Hematopoietic multipotent progenitor cell (in vitro differentiated cells): Measurements from ENCODE around the gene ANAPC16. TPM values are rescaled to one million over a fixed set of nuclear protein-coding genes. Genes with fewer than 3 reads are reported as not detected.
A peak's percentile ranks its signal among the peaks of the same experiment; 100 is the strongest.
"Not testable (repeated sequence)": the region's sequence is repeated elsewhere in the genome, so short reads cannot be mapped to it uniquely, and the experiment has no call there.

ENCODE experiments used
- DNase-seq, 3 donors: peaks; one replicate each; pipeline ENCODE4 v3.0.0-alpha.2; 2011 to 2015; ENCODE audit warnings: low read depth in 2 of 3, low spot score in 2 of 3
- total RNA-seq: library from RNA; depleted of rRNA; stranded (reverse); fragments of >200 nt; gene quantifications from one replicate; pipeline ENCODE4 v1.2.3, GENCODE V29; 2012

Gene ANAPC16
- total RNA-seq, result 43.9 TPM

- peak; percentile 92 to 98 (median 94) for DNase-seq
These were observed at the start of gene ANAPC16, which contains the start of gene ASCC1 for GRCh38 chr10:72215611-72216549. ANAPC16 (plus strand) TSS chr10:72216012; CDS start chr10:72223915, 7,903 bp downstream. ASCC1 (minus strand) TSS chr10:72216276; CDS start chr10:72213298, 2,978 bp downstream.

- no peak for DNase-seq
These were observed 48.7 kb upstream of the ANAPC16 start for GRCh38 chr10:72167118-72167517.

DNA sequence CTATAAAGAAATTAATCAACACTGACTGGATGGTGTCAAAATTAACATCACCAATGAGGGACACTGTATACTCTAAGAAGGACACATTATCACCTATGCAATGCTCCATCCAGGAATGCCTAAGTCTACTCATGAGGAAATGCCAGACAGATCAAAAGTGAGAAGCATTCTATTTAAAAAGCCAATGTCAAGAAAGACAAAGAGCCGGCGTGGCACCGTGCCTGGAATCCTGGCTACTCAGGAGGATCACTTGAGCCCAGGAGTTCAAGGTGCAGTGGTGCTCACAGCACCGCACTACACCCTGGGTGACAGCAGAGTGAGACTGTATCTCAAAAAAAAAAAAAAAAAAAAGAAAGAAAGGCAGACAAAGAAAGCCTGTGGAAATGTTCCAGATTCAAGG lies 45.5 kb upstream of the ANAPC16 start:
- DNase-seq, result no peak

GRCh38 chr10:72170733-72171132 lies 45.1 kb upstream of the ANAPC16 start:
- DNase-seq, result no peak

DNA sequence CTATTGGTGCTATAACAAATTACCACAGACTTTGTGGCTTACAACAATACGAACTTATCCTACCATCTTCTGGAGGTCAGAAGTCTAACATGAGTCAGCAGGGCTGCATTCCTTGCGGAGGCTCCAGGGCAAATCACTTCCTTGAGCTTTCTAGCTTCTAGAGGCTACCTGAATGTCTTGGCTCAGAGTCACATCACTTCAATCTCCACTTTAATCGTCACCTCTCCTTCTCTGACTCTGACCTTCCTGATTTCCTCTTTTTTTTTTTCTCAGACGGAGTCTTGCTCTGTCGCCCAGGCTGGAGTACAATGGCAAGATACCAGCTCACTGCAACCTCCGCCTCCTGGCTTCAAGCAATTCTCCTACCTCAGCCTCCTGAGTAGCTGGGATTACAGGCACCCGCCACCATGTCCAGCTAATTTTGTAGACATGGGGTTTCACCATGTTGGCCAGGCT lies 44.6 kb upstream of the ANAPC16 start:
- DNase-seq, result peak in 1 of 3 donors; percentile 11

GRCh38 chr10:72173262-72173618 lies 42.6 kb upstream of the ANAPC16 start:
- DNase-seq, result no peak

GRCh38 chr10:72173619-72174296 lies 42.1 kb upstream of the ANAPC16 start:
- no peak for DNase-seq

- DNase-seq, result no peak
These were observed 41.5 kb upstream of the ANAPC16 start for GRCh38 chr10:72174297-72174662.

DNA sequence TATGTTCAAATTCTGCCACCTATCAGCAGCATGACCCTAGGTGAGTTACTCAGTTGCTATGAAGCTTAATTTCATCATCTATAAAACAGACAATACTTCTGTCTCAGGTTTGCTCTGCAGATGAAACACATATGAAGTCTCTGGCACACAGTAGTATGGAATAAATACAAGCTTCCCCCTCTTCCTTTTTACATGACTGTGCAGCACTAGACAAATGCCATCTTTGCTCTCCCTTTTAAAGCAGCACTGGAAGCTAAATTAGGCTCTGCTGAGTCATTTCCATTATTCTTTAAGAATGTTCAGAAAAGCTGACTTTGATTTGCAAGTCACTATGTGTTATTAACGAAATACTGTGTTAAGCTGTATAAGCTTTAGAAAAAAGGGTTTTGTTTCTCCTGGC lies 40.7 kb upstream of the ANAPC16 start:
- DNase-seq, result peak in 2 of 3 donors; percentile 16 to 59

DNA sequence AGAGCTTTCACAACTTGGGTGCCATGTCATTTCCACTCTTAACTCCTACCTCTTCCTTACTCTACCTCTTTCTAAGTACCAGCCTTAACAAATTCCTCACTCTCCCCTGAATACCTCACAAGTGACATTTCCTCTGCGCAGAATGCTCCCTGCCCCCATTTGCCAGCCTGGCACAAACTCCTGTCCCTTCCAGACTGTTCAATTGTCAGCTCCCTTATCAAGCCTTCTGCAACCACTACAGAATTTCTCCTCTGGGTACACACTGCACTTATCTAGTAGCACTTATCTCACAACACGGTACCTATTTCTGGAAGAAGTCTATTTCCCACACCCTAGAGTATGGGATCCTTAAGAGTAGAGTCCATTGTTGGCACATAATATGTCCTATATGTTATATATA lies 39.1 kb upstream of the ANAPC16 start:
- DNase-seq, result no peak

DNA sequence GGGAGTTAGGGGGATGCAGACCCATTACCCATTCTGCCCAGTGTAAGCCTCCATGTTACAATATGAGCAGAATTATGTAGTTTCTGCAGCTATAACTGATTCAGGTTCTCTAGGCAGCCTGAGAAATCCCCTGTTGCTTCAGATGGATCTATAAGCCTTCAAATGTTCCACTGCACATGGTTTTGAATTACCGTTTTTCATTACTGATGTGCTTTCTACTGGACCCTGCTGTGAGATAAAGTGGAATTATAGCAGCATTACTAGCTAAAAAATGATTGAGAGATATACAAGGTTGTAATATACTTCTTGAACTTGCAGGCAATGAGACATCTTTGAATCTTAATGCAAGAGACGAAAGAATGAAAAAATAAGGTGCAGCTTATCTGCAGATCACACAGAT lies 38.4 kb upstream of the ANAPC16 start:
- DNase-seq, result no peak

- no peak for DNase-seq
These were observed 31.7 kb upstream of the ANAPC16 start for GRCh38 chr10:72184156-72184555.

DNA sequence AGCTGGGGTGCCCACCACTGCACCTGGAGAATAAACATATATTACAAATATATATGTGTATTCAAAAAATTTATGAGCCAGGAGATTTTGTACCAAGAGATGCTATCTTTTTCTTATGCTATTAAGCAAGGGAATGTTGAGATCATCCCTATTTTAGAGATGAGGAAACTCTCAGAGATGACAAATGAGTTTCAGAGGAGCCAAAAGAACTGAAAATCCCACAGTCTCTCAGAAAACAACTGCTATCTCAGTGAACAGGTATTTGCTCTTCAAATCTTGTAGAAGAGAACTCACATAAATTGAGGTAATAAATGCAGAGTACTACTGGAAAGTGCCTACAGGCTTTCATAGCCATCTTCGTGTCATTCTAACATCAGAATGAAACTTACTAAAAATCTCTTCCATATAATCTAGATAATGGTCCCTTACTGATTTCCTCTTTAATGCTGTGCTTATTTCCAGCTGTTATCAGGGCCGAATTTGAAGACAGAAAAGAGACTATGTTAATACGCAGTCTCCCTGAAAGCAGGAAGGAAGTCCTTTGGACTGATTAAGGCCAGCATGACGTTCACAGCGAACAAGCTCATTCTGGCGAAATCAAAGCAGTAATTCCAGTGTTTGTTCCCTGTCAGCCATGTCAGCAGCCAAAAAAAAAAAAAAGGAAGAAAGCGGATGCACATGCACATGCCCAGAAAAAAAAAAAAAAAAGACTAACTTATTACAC lies 29.4 kb upstream of the ANAPC16 start:
- DNase-seq, result peak in 2 of 3 donors; percentile 14 to 24

DNA sequence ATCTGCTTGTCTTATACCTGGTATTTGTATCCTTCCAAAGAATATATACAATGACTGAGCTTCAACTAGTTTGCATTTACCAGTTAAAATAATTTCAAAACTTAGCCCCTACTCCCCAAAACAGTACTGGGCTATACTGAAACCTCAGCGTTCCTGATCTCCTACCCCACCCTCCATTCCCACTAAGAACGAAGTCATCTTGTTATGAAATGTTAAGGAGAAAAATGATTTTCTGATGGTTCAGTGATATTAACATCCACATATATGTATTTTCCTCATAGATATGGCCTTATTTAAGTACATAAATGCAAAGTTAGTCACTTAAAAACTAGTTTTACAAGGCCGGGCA lies 28.9 kb upstream of the ANAPC16 start:
- no peak for DNase-seq

DNA sequence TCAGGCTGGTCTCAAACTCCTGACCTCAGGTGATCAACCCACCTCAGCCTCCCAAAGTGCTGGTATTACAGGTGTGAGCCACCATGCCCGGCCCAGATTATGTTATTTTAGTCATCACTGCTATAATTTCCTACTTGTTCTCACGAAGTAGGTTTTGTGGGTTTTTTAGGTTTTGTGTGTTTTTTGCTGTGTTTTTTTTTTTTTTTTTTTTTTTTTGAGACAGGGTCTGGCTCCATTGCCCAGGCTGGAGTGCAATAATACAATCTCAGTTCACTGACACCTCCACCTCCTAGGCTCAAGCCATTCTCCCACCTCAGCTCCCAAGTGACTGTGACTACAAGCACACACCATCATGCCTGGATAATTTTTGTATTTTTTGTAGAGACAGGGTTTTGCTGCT lies 20.9 kb upstream of the ANAPC16 start:
- no peak for DNase-seq

DNA sequence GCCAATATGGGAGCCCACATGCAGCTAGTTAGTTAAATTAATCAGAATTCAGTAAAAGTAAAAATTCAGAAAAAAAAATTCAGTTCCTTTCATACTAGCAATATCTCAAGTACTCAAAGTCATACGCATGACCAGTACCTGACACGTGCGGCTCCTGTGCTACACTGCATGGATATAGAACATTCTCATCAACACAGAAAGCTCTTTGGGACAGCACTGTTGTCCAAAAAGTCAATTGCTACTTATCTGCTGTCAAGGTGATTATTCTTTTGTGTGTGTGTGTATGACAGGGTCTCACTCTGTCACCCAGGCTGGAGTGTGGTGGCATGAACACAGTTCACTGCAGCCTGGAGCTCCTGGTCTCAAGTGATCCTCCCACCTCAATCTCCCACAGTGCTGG lies 14.9 kb upstream of the ANAPC16 start:
- no peak for DNase-seq

GRCh38 chr10:72201293-72201692 lies 14.5 kb upstream of the ANAPC16 start:
- no peak for DNase-seq

DNA sequence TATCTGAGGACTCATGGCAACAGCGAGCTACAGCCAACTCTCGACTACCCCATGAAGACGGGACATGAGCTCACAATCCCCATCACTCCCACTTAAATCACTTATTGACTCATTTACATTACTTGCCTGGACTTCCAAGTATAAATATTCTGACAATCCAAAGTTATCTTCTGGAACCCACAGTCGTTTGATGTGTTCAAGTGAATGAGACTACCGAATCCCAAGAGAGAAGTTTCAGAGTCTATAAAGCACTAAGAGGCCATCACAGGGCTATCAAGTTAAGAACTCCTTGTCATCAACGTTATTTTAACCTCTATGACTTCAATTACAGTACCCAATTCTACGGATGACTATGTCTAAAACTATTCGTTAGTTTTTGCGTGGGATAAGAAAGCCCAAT lies 11.5 kb upstream of the ANAPC16 start:
- no peak for DNase-seq

DNA sequence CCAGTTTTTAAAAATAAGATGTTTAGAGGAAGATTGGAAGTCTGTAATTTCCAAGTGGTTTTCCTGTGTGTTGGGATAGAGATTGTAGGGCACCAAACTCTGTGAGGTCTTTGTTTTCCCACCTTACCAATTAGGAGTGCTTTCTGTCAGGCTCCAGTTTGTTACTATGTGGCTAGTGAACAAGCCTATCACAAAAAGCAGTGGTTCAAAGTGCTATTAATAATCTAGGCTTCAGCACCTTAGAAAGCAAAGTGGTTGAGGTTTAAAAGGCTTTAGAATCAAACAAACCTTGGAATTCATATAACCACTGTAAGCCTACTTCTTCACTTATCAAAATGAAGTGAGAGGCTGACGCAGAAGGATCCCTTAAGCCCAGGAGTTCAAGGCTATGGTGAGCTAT lies 11.1 kb upstream of the ANAPC16 start:
- no peak for DNase-seq

GRCh38 chr10:72206511-72207229 lies 9.1 kb upstream of the ANAPC16 start:
- no peak for DNase-seq

- DNase-seq, result not testable (repeated sequence)
These were observed 7.3 kb upstream of the ANAPC16 start for GRCh38 chr10:72208526-72208925.
